Parathyroid adenoma (tissue), 2 donors: ENCODE data around the gene AP5S1.

ENCODE experiments used
- H2AFZ ChIP-seq: fragments of 300-600 bp; sonication (generic); one replicate; pipeline ENCODE4 v1.7.0; 2017; ENCODE audit warnings: antibody characterized with exemption, mild to moderate bottlenecking
- H3K27ac ChIP-seq: fragments of 300-600 bp; sonication (generic); one replicate; pipeline ENCODE4 v1.7.0; 2017
- H3K27me3 ChIP-seq: fragments of 300-600 bp; sonication (generic); one replicate; pipeline ENCODE4 v1.7.0; 2017; ENCODE audit warnings: low read length; ENCODE audit not compliant: control insufficient read depth, insufficient read depth
- H3K36me3 ChIP-seq: fragments of 300-600 bp; sonication (generic); one replicate; pipeline ENCODE4 v1.7.0; 2017; ENCODE audit warnings: low read length; ENCODE audit not compliant: control insufficient read depth, insufficient read depth
- H3K4me1 ChIP-seq: fragments of 300-600 bp; sonication (generic); one replicate; pipeline ENCODE4 v1.7.0; 2017; ENCODE audit warnings: control low read depth
- H3K4me2 ChIP-seq: fragments of 300-600 bp; sonication (generic); one replicate; pipeline ENCODE4 v1.7.0; 2017; ENCODE audit warnings: low read length
- H3K4me3 ChIP-seq: fragments of 300-600 bp; sonication (generic); one replicate; pipeline ENCODE4 v1.7.0; 2017; ENCODE audit warnings: low read depth, low read length
- H3K79me2 ChIP-seq: fragments of 300-600 bp; sonication (generic); one replicate; pipeline ENCODE4 v1.7.0; 2017; ENCODE audit warnings: control low read depth
- H3K9ac ChIP-seq: fragments of 300-600 bp; sonication (generic); one replicate; pipeline ENCODE4 v1.7.0; 2017; ENCODE audit warnings: mild to moderate bottlenecking
- H3K9me3 ChIP-seq: fragments of 300-600 bp; sonication (generic); one replicate; pipeline ENCODE4 v1.7.0; 2017; ENCODE audit warnings: low read length; ENCODE audit not compliant: control insufficient read depth
- CTCF ChIP-seq: fragments of 300-600 bp; sonication (generic); IDR thresholded peaks from one replicate; pipeline ENCODE4 v1.7.0; 2017; ENCODE audit warnings: antibody characterized with exemption, mild to moderate bottlenecking
- donor health status: primary hyperparathyroidism.

AP5S1 gene

GRCh38 chr20:3854462-3854871 lies 34.1 kb downstream of the AP5S1 start:
- no peak for TF ChIP-seq CTCF
- Histone ChIP-seq H3K36me3 (no peaks in the 10 kb centered on the region), H3K27me3 (no peaks in the 10 kb centered on the region), H3K9ac (no peak overlapping the region), H3K27ac (no peak overlapping the region), H3K9me3 (no peaks in the 10 kb centered on the region), H3K79me2 (peaks cover 26% of the 10 kb centered on the region), H3K4me1 (no peaks in the 10 kb centered on the region), H2AFZ (no peak overlapping the region), H3K4me2 (no peak overlapping the region), H3K4me3 (no peak overlapping the region)

DNA sequence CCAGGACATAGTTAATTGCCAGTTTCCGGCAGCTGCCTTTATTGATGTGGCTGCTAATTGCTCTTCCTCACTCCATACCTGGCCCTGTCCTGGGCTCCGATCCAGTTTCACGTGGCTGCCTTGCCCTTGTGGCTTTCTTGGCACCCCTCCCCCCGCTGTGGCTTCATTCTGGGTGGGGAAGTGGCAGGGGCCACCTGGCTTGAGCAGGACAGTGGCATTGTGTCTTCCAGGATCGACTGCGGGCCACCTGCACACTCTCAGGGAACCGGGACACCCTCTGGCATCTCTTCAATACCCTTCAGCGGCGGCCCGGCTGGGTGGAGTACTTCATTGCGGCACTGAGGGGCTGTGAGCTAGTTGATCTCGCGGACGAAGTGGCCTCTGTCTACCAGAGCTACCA lies 37.1 kb downstream of the AP5S1 start:
- H2AFZ ChIP-seq: no peak overlapping the region
- no peaks in the 10 kb centered on the region for H3K4me1 ChIP-seq
- no peaks in the 10 kb centered on the region for H3K9me3 ChIP-seq
- no peak overlapping the region for H3K4me3 ChIP-seq
- no peaks in the 10 kb centered on the region for H3K36me3 ChIP-seq
- no peaks in the 10 kb centered on the region for H3K27me3 ChIP-seq
- no peak overlapping the region for H3K27ac ChIP-seq
- H3K4me2 ChIP-seq: no peak overlapping the region
- TF ChIP-seq CTCF: no peak
- H3K79me2 ChIP-seq: peaks cover 19% of the 10 kb centered on the region
- H3K9ac ChIP-seq: no peak overlapping the region

DNA sequence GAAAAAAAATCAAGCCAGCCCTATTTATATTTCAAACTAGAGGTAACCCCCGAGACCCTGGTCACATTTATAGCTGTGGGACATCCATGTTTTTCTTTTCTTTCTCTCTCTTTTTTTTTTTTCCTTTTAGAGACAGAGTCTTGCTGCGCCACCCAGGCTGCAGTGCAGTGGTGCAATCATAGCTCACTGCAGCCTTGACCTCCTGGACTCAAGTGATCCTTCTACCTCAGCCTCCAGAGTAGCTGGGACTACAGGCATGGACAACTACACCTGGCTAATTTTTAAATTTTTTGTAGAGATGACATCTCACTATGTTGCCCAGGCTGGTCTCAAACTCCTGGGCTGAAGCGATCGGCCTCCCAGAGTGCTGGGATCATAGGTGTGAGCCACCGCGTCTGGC lies 38.3 kb downstream of the AP5S1 start:
- TF ChIP-seq CTCF: no peak
- no peak overlapping the region for H3K4me2 ChIP-seq
- no peaks in the 10 kb centered on the region for H3K36me3 ChIP-seq
- H3K79me2 ChIP-seq: peaks cover 18% of the 10 kb centered on the region
- no peak overlapping the region for H3K4me3 ChIP-seq
- H3K9ac ChIP-seq: no peak overlapping the region
- no peaks in the 10 kb centered on the region for H3K4me1 ChIP-seq
- no peak overlapping the region for H3K27ac ChIP-seq
- H2AFZ ChIP-seq: no peak overlapping the region
- no peaks in the 10 kb centered on the region for H3K9me3 ChIP-seq
- H3K27me3 ChIP-seq: no peaks in the 10 kb centered on the region

DNA sequence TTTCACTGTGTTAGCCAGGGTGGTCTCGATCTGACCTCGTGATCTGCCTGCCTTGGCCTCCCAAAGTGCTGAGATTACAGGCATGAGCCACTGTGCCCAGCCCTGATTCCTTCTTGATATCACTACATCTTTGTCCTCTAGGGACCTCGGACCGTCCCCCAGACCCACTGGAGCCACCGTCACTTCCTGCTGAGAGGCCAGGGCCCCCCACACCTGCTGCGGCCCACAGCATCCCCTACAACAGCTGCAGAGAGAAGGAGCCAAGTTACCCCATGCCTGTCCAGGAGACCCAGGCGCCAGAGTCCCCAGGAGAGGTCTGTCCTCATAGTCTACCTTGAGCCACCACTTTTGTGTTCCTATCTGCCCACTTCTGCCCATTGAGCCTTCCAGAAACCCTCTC lies 40.8 kb downstream of the AP5S1 start:
- Histone ChIP-seq H3K4me2 (no peak overlapping the region), H3K27me3 (no peaks in the 10 kb centered on the region), H3K36me3 (no peaks in the 10 kb centered on the region), H3K4me3 (no peak overlapping the region), H3K79me2 (peaks cover 14% of the 10 kb centered on the region), H3K9ac (no peak overlapping the region), H3K27ac (no peak overlapping the region), H3K4me1 (no peaks in the 10 kb centered on the region), H3K9me3 (no peaks in the 10 kb centered on the region), H2AFZ (no peak overlapping the region)
- TF ChIP-seq CTCF: no peak

DNA sequence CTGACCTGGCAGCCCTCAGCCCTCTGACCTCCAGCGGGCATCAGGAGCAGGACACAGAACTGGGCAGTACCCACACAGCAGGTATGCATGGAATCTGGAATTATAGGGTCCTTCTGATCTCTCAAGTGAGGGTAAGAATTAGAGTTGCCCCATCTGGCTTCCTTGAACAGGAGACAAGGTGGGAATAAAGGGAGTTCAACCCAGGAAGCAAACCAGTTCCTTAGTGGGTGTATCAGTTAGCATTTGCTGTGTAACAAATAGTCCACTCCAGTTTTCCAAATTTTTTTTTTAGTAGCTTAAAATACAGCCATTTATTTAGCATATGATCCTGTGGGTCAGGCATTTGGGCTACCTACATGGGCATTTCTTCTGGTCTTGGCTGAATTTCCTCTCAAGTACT lies 42.0 kb downstream of the AP5S1 start:
- Histone ChIP-seq H3K27me3 (no peaks in the 10 kb centered on the region), H3K36me3 (no peaks in the 10 kb centered on the region), H3K9me3 (no peaks in the 10 kb centered on the region), H3K4me1 (no peaks in the 10 kb centered on the region), H3K79me2 (peaks cover 6% of the 10 kb centered on the region), H3K4me2 (no peak overlapping the region), H3K27ac (no peak overlapping the region), H2AFZ (no peak overlapping the region), H3K4me3 (no peak overlapping the region), H3K9ac (no peak overlapping the region)
- no peak for TF ChIP-seq CTCF
